Measurements from ENCODE around the gene SEMA3C.

SEMA3C gene

DNA sequence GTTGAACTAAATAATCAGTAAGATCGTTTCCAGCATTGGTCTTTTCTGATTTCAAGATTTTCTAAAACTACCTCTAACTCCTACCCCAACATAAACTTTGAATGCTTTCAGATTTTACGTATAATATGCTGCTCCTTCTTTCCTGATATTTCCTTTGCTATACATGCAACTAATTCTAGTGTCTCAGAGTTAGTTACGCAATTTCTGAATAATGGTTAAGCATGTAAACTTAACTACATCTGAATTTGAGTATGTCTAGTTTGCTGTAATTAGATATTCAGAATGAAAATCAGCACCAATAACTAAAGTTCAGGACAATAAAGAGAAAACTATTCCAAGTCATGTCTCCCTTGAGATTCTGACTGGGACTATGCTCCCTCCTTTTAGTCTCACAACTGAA lies 71.0 kb downstream of the SEMA3C start:
- Histone ChIP-seq H3K4me1 (ENCODE audit: insufficient read depth, low read length) (peaks cover 35% of the 10 kb centered on the region), H2AFZ (ENCODE audit: low read depth, low read length) (no peak overlapping the region), H3K4me3 (ENCODE audit: low read length) (no peak overlapping the region), H3K36me3 (ENCODE audit: insufficient read depth, low read length) (no peaks in the 10 kb centered on the region), H3K27me3 (ENCODE audit: insufficient read depth, low read length) (no peaks in the 10 kb centered on the region), H3K9me3 (ENCODE audit: low read length) (no peaks in the 10 kb centered on the region)

GRCh38 chr7:80847027-80847426 lies 71.8 kb downstream of the SEMA3C start:
- no peaks in the 10 kb centered on the region for H3K36me3 ChIP-seq (ENCODE audit: insufficient read depth, low read length)
- H3K9me3 ChIP-seq (ENCODE audit: low read length): no peaks in the 10 kb centered on the region
- H3K27me3 ChIP-seq (ENCODE audit: insufficient read depth, low read length): no peaks in the 10 kb centered on the region
- H3K4me1 ChIP-seq (ENCODE audit: insufficient read depth, low read length): peaks cover 41% of the 10 kb centered on the region
- no peak overlapping the region for H3K4me3 ChIP-seq (ENCODE audit: low read length)
- H2AFZ ChIP-seq (ENCODE audit: low read depth, low read length): no peak overlapping the region

DNA sequence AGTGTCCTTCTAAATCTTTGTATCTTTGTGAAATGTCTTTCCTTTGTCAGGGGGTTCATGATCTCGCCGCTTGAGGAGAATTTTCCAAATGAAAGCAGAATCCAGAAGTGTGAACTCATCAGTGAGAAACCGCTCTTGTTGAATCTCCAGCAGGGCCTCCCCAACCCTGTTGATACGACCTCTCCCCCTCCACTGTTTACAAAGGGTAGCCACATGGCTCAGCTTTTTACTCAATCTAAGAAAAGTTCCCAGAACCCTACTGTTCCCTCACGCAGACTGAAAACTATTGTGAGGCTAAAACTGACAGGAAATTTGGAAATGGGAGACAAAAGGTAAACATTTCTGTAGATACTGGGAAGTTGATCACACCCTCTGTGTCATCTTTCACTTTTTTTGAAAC lies 73.9 kb downstream of the SEMA3C start:
- Histone ChIP-seq H3K27me3 (ENCODE audit: insufficient read depth, low read length) (no peaks in the 10 kb centered on the region), H3K9me3 (ENCODE audit: low read length) (no peaks in the 10 kb centered on the region), H3K36me3 (ENCODE audit: insufficient read depth, low read length) (no peaks in the 10 kb centered on the region), H2AFZ (ENCODE audit: low read depth, low read length) (no peak overlapping the region), H3K4me1 (ENCODE audit: insufficient read depth, low read length) (peaks cover 57% of the 10 kb centered on the region), H3K4me3 (ENCODE audit: low read length) (no peak overlapping the region)

DNA sequence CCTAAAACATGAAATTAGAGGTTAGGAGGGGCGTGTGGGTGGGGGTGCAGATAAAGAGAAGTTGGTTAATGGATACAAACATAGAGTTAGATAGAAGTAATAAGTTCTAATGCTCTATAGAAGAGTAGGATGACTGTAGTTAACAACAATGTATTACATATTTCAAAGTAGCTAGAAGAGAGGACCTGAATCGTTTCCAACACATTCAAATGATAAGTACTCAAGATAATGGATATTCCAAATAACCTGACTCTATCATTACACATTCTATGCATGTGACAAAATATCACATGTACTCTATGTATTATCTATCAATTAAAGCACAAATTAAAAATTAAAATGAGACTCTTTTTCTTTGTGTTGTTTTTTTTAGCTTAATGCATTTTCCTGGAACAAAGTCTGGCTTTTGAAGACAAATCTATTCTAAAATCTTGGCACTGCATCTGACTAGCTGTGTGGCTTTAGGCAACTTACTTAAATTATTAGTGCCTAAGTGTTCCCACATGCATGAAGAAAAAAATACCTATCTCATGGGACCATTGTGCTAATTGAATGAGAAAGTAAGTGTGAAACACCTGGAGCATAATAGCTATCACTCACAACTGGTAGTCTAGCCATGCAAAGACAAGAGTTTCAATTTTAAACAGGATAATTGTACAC lies 75.7 kb downstream of the SEMA3C start:
- Histone ChIP-seq H3K9me3 (ENCODE audit: low read length) (no peaks in the 10 kb centered on the region), H3K27me3 (ENCODE audit: insufficient read depth, low read length) (no peaks in the 10 kb centered on the region), H3K36me3 (ENCODE audit: insufficient read depth, low read length) (no peaks in the 10 kb centered on the region), H3K4me1 (ENCODE audit: insufficient read depth, low read length) (peaks cover 57% of the 10 kb centered on the region), H3K4me3 (ENCODE audit: low read length) (no peak overlapping the region), H2AFZ (ENCODE audit: low read depth, low read length) (no peak overlapping the region)

DNA sequence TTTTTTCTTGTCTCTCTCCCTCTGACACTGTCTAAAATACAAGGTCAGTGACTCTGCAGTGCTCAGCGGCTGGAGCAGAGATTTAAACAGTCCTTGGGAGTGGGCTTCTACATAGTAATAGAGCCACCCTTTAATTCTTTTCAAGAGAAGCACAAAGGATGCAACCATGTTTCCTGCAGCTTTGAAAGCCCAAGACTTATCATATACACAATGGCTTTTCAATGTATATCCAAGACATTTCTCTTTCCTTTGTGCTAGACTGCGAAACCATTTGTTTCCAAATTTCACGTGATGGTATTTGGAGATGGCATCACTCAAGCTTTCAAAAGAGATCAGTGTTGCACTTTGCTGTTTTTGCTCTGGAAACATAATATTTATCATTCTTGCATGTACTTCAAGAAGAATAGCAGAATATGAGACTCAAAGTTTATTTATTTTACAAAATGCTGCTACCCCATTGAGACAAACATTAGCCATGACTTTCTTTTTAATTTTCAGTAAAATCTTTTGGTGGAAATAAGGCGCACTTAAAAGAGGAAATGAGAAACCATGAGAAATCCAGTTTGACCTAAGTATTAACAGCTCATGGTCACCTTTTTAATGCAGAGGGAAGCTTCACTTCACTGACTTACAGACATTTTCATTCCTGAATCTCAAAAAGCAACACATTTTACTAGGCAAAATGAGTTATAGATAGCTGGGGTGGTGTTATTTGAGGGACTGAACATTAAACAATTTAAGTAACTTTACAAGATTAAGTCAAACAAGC lies 76.6 kb downstream of the SEMA3C start:
- Histone ChIP-seq H3K9me3 (ENCODE audit: low read length) (no peaks in the 10 kb centered on the region), H3K36me3 (ENCODE audit: insufficient read depth, low read length) (no peaks in the 10 kb centered on the region), H3K4me1 (ENCODE audit: insufficient read depth, low read length) (peaks cover 55% of the 10 kb centered on the region), H3K27me3 (ENCODE audit: insufficient read depth, low read length) (no peaks in the 10 kb centered on the region), H3K4me3 (ENCODE audit: low read length) (no peak overlapping the region), H2AFZ (ENCODE audit: low read depth, low read length) (no peak overlapping the region)

GRCh38 chr7:80841423-80841955 lies 77.4 kb downstream of the SEMA3C start:
- Histone ChIP-seq H2AFZ (ENCODE audit: low read depth, low read length) (no peak overlapping the region), H3K27me3 (ENCODE audit: insufficient read depth, low read length) (no peaks in the 10 kb centered on the region), H3K9me3 (ENCODE audit: low read length) (no peaks in the 10 kb centered on the region), H3K4me1 (ENCODE audit: insufficient read depth, low read length) (peaks cover 55% of the 10 kb centered on the region), H3K4me3 (ENCODE audit: low read length) (no peak overlapping the region), H3K36me3 (ENCODE audit: insufficient read depth, low read length) (no peaks in the 10 kb centered on the region)

- H3K4me1 ChIP-seq (ENCODE audit: insufficient read depth, low read length): peaks cover 50% of the 10 kb centered on the region
- no peaks in the 10 kb centered on the region for H3K9me3 ChIP-seq (ENCODE audit: low read length)
- H3K4me3 ChIP-seq (ENCODE audit: low read length): no peak overlapping the region
- no peak overlapping the region for H2AFZ ChIP-seq (ENCODE audit: low read depth, low read length)
- H3K27me3 ChIP-seq (ENCODE audit: insufficient read depth, low read length): no peaks in the 10 kb centered on the region
- H3K36me3 ChIP-seq (ENCODE audit: insufficient read depth, low read length): no peaks in the 10 kb centered on the region
Measured at GRCh38 chr7:80840681-80841080, 78.2 kb downstream of the SEMA3C start.

- no peaks in the 10 kb centered on the region for H3K27me3 ChIP-seq (ENCODE audit: insufficient read depth, low read length)
- no peak overlapping the region for H3K4me3 ChIP-seq (ENCODE audit: low read length)
- H3K9me3 ChIP-seq (ENCODE audit: low read length): no peaks in the 10 kb centered on the region
- peaks cover 44% of the 10 kb centered on the region for H3K4me1 ChIP-seq (ENCODE audit: insufficient read depth, low read length)
- no peak overlapping the region for H2AFZ ChIP-seq (ENCODE audit: low read depth, low read length)
- H3K36me3 ChIP-seq (ENCODE audit: insufficient read depth, low read length): no peaks in the 10 kb centered on the region
Measured at GRCh38 chr7:80839855-80840254, 79.0 kb downstream of the SEMA3C start.

GRCh38 chr7:80838643-80839042 lies 80.2 kb downstream of the SEMA3C start:
- Histone ChIP-seq H3K36me3 (ENCODE audit: insufficient read depth, low read length) (no peaks in the 10 kb centered on the region), H3K4me1 (ENCODE audit: insufficient read depth, low read length) (peaks cover 43% of the 10 kb centered on the region), H2AFZ (ENCODE audit: low read depth, low read length) (no peak overlapping the region), H3K4me3 (ENCODE audit: low read length) (no peak overlapping the region), H3K27me3 (ENCODE audit: insufficient read depth, low read length) (no peaks in the 10 kb centered on the region), H3K9me3 (ENCODE audit: low read length) (no peaks in the 10 kb centered on the region)

DNA sequence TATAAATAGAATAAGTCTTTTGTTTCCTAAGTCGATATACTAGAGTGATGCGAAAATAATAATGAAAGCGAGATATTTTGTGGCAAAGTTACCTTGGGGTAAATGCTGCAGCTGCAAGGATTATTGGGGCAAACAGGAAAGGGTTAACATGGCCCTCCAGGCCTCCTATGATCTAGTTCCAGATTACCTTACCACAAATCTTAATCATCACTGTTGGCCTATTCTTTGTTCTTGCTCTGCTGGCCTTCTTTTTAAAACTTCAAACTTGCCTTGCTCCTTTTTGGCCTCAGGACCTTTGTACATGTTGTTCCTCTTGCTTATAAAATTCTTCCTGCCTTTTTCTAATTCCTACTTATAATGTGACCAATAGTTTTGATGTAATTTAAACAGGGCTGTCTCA lies 81.5 kb downstream of the SEMA3C start:
- H3K27me3 ChIP-seq (ENCODE audit: insufficient read depth, low read length): no peaks in the 10 kb centered on the region
- no peak overlapping the region for H3K4me3 ChIP-seq (ENCODE audit: low read length)
- H2AFZ ChIP-seq (ENCODE audit: low read depth, low read length): no peak overlapping the region
- H3K9me3 ChIP-seq (ENCODE audit: low read length): no peaks in the 10 kb centered on the region
- peaks cover 33% of the 10 kb centered on the region for H3K4me1 ChIP-seq (ENCODE audit: insufficient read depth, low read length)
- no peaks in the 10 kb centered on the region for H3K36me3 ChIP-seq (ENCODE audit: insufficient read depth, low read length)

DNA sequence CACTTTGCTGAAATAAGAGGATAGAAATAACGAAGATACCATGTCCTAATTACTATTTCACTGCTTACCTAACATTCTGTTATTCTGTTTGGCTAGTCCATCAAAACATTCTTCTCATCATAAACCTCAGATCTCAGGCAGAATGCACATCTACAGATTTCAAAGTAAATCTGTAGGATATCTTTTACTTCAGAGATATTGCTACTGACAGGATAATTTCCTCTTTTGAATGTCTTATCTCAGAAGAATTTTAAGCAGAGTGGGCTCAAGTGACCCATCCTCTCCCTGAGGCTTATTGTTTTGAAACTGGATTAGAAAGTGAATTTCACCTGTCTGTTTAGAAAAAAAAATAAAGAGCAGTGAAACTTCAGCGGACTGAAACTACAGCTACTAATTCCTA lies 83.6 kb downstream of the SEMA3C start:
- Histone ChIP-seq H3K9me3 (ENCODE audit: low read length) (no peaks in the 10 kb centered on the region), H3K36me3 (ENCODE audit: insufficient read depth, low read length) (no peaks in the 10 kb centered on the region), H2AFZ (ENCODE audit: low read depth, low read length) (no peak overlapping the region), H3K4me3 (ENCODE audit: low read length) (no peak overlapping the region), H3K27me3 (ENCODE audit: insufficient read depth, low read length) (no peaks in the 10 kb centered on the region), H3K4me1 (ENCODE audit: insufficient read depth, low read length) (peaks cover 14% of the 10 kb centered on the region)

GRCh38 chr7:80833289-80834268 lies 85.3 kb downstream of the SEMA3C start:
- no peaks in the 10 kb centered on the region for H3K36me3 ChIP-seq (ENCODE audit: insufficient read depth, low read length)
- H2AFZ ChIP-seq (ENCODE audit: low read depth, low read length): no peak overlapping the region
- no peaks in the 10 kb centered on the region for H3K9me3 ChIP-seq (ENCODE audit: low read length)
- H3K27me3 ChIP-seq (ENCODE audit: insufficient read depth, low read length): no peaks in the 10 kb centered on the region
- peaks cover 12% of the 10 kb centered on the region for H3K4me1 ChIP-seq (ENCODE audit: insufficient read depth, low read length)
- no peak overlapping the region for H3K4me3 ChIP-seq (ENCODE audit: low read length)

DNA sequence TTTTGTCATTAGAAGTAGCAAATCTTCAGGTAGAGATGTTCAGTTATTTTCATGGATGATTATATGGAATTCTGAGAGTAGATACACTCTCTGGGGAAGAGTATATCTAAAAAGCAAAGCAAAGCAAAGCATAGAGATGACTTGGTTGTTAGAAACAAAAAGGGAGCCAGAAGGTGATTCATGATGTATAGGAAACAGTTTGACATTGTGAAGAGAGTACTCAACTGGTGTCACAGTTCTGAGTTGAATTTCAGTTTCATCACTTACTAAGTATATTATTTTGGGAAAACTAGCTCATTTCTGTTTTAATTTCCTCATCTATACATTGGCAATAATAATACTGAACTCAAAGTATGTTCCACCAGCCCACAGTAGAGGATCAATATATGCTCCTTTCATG lies 86.8 kb downstream of the SEMA3C start:
- no peak overlapping the region for H3K4me3 ChIP-seq (ENCODE audit: low read length)
- no peaks in the 10 kb centered on the region for H3K27me3 ChIP-seq (ENCODE audit: insufficient read depth, low read length)

More for the DNA sequence above, 86.8 kb downstream of the SEMA3C start:
- no peak overlapping the region for H2AFZ ChIP-seq (ENCODE audit: low read depth, low read length)
- H3K9me3 ChIP-seq (ENCODE audit: low read length): no peaks in the 10 kb centered on the region
- peaks cover 12% of the 10 kb centered on the region for H3K4me1 ChIP-seq (ENCODE audit: insufficient read depth, low read length)
- no peaks in the 10 kb centered on the region for H3K36me3 ChIP-seq (ENCODE audit: insufficient read depth, low read length)

All from neuron (in vitro differentiated cells).